GM12892 (cell line): ENCODE results near the gene RPS6KA2.

Experiments
- POLR2A ChIP-seq: IDR thresholded peaks from 2 replicates; pipeline ENCODE4 v1.6.1; 2011; ENCODE audit warnings: low read depth, low read length, control low read depth
- POLR2AphosphoS5 ChIP-seq: IDR thresholded peaks from 2 replicates; pipeline ENCODE4 v1.6.1; 2011; ENCODE audit warnings: low read depth, low read length, control low read depth

GRCh38 chr6:166470029-166470862 lies 156.8 kb downstream of the RPS6KA2 start:
- no peak for TF ChIP-seq POLR2A
- TF ChIP-seq POLR2AphosphoS5: no peak
